Kidney epithelial cell (primary cell): Measurements from ENCODE around the gene OCA2. TPM values are rescaled to one million over a fixed set of nuclear protein-coding genes. Genes with fewer than 3 reads are reported as not detected.

Experiments used
- DNase-seq: peaks from one replicate; pipeline ENCODE4 v3.0.0-alpha.2; 2010; ENCODE audit warnings: low read depth
- H3K27me3 ChIP-seq: 2 replicates; pipeline ENCODE4 v1.6.0; 2011; ENCODE audit warnings: low read length; ENCODE audit not compliant: control insufficient read depth, insufficient read depth
- H3K36me3 ChIP-seq: 2 replicates; pipeline ENCODE4 v1.5.1; 2011; ENCODE audit warnings: low read length; ENCODE audit not compliant: control insufficient read depth, insufficient read depth
- H3K4me3 ChIP-seq: 2 replicates; pipeline ENCODE4 v1.5.1; 2011; ENCODE audit warnings: low read depth, mild to moderate bottlenecking, control low read depth, low read length
- CTCF ChIP-seq: IDR thresholded peaks from 2 replicates; pipeline ENCODE4 v1.5.1; 2011; ENCODE audit warnings: mild to moderate bottlenecking, moderate library complexity, low read length, control low read depth, inconsistent platforms; ENCODE audit not compliant: insufficient read depth, poor library complexity, severe bottlenecking
- total RNA-seq: library from RNA; depleted of rRNA; stranded (reverse); fragments of >200 nt; gene quantifications from 2 replicates; pipeline ENCODE4 v1.2.3, GENCODE V29; 2015

OCA2 gene
- total RNA-seq, 1 donor from 2014 or later: 0.29 TPM

GRCh38 chr15:28049581-28049980, 49.5 kb downstream of the OCA2 start:
- H3K27me3 ChIP-seq: no peaks in the 10 kb centered on the region
- H3K36me3 ChIP-seq: no peaks in the 10 kb centered on the region
- H3K4me3 ChIP-seq: no peak overlapping the region
- no peak for TF ChIP-seq CTCF
- DNase-seq: no peak

GRCh38 chr15:28047277-28047676, 51.8 kb downstream of the OCA2 start:
- DNase-seq: no peak
- TF ChIP-seq CTCF: no peak
- Histone ChIP-seq H3K27me3 (no peaks in the 10 kb centered on the region), H3K4me3 (no peak overlapping the region), H3K36me3 (no peaks in the 10 kb centered on the region)

GRCh38 chr15:28044121-28044672, 54.9 kb downstream of the OCA2 start:
- DNase-seq: no peak
- no peaks in the 10 kb centered on the region for H3K27me3 ChIP-seq
- H3K4me3 ChIP-seq: no peak overlapping the region
- TF ChIP-seq CTCF: no peak
- H3K36me3 ChIP-seq: no peaks in the 10 kb centered on the region

GRCh38 chr15:28043691-28044091, 55.4 kb downstream of the OCA2 start:
- Histone ChIP-seq H3K27me3 (no peaks in the 10 kb centered on the region), H3K4me3 (no peak overlapping the region), H3K36me3 (no peaks in the 10 kb centered on the region)
- no peak for TF ChIP-seq CTCF
- DNase-seq: peak; percentile 44

- TF ChIP-seq CTCF: no peak
- DNase-seq: no peak
Observed at GRCh38 chr15:28037969-28038590, 61.0 kb downstream of the OCA2 start.

GRCh38 chr15:28033443-28033842, 65.7 kb downstream of the OCA2 start:
- TF ChIP-seq CTCF: no peak
- Histone ChIP-seq H3K27me3 (no peaks in the 10 kb centered on the region), H3K4me3 (no peak overlapping the region), H3K36me3 (no peaks in the 10 kb centered on the region)
- no peak for DNase-seq

More at GRCh38 chr15:28037969-28038590, 61.0 kb downstream of the OCA2 start:
- Histone ChIP-seq H3K27me3 (no peaks in the 10 kb centered on the region), H3K4me3 (no peak overlapping the region), H3K36me3 (no peaks in the 10 kb centered on the region)
